Psoas muscle (tissue), 8 donors: ENCODE measurements around the gene SLC35G6. TPM values are rescaled to one million over a fixed set of nuclear protein-coding genes. Genes with fewer than 3 reads are reported as not detected.
"Not testable (repeated sequence)": the region's sequence is repeated elsewhere in the genome, so short reads cannot be mapped to it uniquely, and the experiment has no call there.

Source experiments
- ATAC-seq, 4 donors: fragments of 200-7000 bp; cut with Tn5 transposase; one replicate each; pipeline ENCODE4 v1.9.1; 2020; ENCODE audit warnings: moderate library complexity in 3 of 4, mild to moderate bottlenecking in 2 of 4
- DNase-seq, 2 donors: peaks; one replicate each; pipeline ENCODE4 v3.0.0-alpha.2; 2020
- H3K27ac ChIP-seq: fragments of 200-600 bp; one replicate; pipeline ENCODE4 v1.8.0; 2022
- H3K27me3 ChIP-seq, 3 donors: fragments of 200-600 bp in 1 of 3; one replicate each; pipeline versions ENCODE4 v1.6.1 to v1.8.0; 2013 to 2022; ENCODE audit warnings: low read length in 2 of 3, mild to moderate bottlenecking in 2 of 3, moderate library complexity in 1 of 3; ENCODE audit not compliant: insufficient read depth in 3 of 3
- H3K36me3 ChIP-seq, 2 donors: fragments of 200-600 bp in 1 of 2; one replicate each; pipeline versions ENCODE4 v1.6.1 to v1.8.0; 2013 to 2022; ENCODE audit warnings: low read depth in 1 of 2, mild to moderate bottlenecking in 1 of 2, moderate library complexity in 1 of 2; ENCODE audit not compliant: insufficient read depth in 1 of 2
- H3K4me1 ChIP-seq: fragments of 200-600 bp; one replicate; pipeline ENCODE4 v1.8.0; 2022
- H3K4me3 ChIP-seq: fragments of 200-600 bp; one replicate; pipeline ENCODE4 v1.8.0; 2022; ENCODE audit warnings: mild to moderate bottlenecking
- H3K9me3 ChIP-seq: fragments of 200-600 bp; one replicate; pipeline ENCODE4 v1.8.0; 2022
- WGBS, 3 donors: extraction: QIAGEN DNeasy Blood & Tissue Kit; methylation state at CpG; one replicate each; pipeline versions ENCODE4 v1.1.6 to v1.1.7; 2013; 5-methylcytosine and 5-hydroxymethylcytosine counted together
- intact Hi-C, 2 donors: fragments of 100-400 bp; cut with DNase I; formaldehyde crosslinking; loops; one replicate each; pipeline versions ENCODE4 v1.11.0 to v1.14.2; 2022
- long read RNA-seq, 2 donors: library from polyadenylated mRNA; unstranded; transcript quantifications; one replicate each; pipeline ENCODE4 v2.0.0, GENCODE V29; 2021
- polyA plus RNA-seq, 3 donors: library from polyadenylated mRNA; stranded (reverse); fragments of 200-250 nt; gene quantifications; one replicate each; pipeline ENCODE4 v1.2.3, GENCODE V29; 2013
- total RNA-seq, 4 donors: library from RNA; stranded (reverse); fragmentation: NEBNext Ultra II Directional in 2 of 4; extraction: Animal tissue kit (Norgen Biotek cat#: 25700) in 2 of 4; gene quantifications; one replicate each; pipeline versions ENCODE4 v1.2.1 to v1.2.4, GENCODE V29; 2021 to 2023
- TF ChIP-seq, protein P1 (sequence below): fragments of 200-600 bp; IDR thresholded peaks from one replicate; pipeline ENCODE4 v1.8.0; 2022; ENCODE audit warnings: antibody characterized with exemption
- donor health status: healthy with polysubstance abuse.
- donor health status: DM: no; HTN: no; CAD: no; lungs with moderate emphysema.
- donor health status: Bipolar disorder and iron deficiency.
- donor health status: healthy.
- donor health status: DM: yes; HTN: yes; CAD: no.
- donor health status: DM: no; HTN: no; CAD: no.
- donor health status: DM: no; HTN: no; CAD: no.
- donor health status: DM: yes; HTN: yes; CAD: no.

Gene SLC35G6
- total RNA-seq, result not detected
- polyA plus RNA-seq, result under 1 TPM in 1 of 3 donors, not detected in 2; 0.05 TPM
- long read RNA-seq, donor 1, result 0 reads
- long read RNA-seq, donor 2, result 0 reads

GRCh38 chr17:7481275-7481674, at the start of gene SLC35G6:
SLC35G6 (plus strand) TSS chr17:7481446; CDS start chr17:7481517, 71 bp downstream.
- not testable (repeated sequence) for H3K27me3 ChIP-seq, DNase-seq, H3K9me3 ChIP-seq, ATAC-seq, H3K36me3 ChIP-seq
- peak within 1 kb of the TSS; percentile 97 for H3K4me3 ChIP-seq
- H3K4me1 ChIP-seq, result peaks cover 51% of the 10 kb centered on the region
- WGBS, 3 donors, result 83 to 97% (median 86%) methylated on average over 4 of the region's 4 CpGs
- H3K27ac ChIP-seq, result peak within 1 kb of the TSS; percentile 100
- intact Hi-C loops, result loop anchor here in 1 of 2 donors (2.0 to 5.0 kb wide), 3 partner anchors 42 to 741 kb away; partner anchors contain the start of gene FGF11

GRCh38 chr17:7432296-7432695, 49.0 kb upstream of the SLC35G6 start:
- TF ChIP-seq, protein P1, sequence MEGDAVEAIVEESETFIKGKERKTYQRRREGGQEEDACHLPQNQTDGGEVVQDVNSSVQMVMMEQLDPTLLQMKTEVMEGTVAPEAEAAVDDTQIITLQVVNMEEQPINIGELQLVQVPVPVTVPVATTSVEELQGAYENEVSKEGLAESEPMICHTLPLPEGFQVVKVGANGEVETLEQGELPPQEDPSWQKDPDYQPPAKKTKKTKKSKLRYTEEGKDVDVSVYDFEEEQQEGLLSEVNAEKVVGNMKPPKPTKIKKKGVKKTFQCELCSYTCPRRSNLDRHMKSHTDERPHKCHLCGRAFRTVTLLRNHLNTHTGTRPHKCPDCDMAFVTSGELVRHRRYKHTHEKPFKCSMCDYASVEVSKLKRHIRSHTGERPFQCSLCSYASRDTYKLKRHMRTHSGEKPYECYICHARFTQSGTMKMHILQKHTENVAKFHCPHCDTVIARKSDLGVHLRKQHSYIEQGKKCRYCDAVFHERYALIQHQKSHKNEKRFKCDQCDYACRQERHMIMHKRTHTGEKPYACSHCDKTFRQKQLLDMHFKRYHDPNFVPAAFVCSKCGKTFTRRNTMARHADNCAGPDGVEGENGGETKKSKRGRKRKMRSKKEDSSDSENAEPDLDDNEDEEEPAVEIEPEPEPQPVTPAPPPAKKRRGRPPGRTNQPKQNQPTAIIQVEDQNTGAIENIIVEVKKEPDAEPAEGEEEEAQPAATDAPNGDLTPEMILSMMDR, result no peak
- DNase-seq (no peak), ATAC-seq (no peak)
- Histone ChIP-seq H3K27ac (no peak overlapping the region), H3K4me3 (no peak overlapping the region), H3K27me3 (no peaks in the 10 kb centered on the region), H3K9me3 (no peaks in the 10 kb centered on the region), H3K36me3 (no peaks in the 10 kb centered on the region), H3K4me1 (peaks cover 17% of the 10 kb centered on the region)
- WGBS, 3 donors, result 88 to 93% (median 89%) methylated on average over 11 of the region's 11 CpGs
- intact Hi-C loops, result loop anchor here (5.0 to 10.0 kb wide), 2 partner anchors 65 to 253 kb away; partner anchors contain the start of genes TP53 (in 1 of the 2) and WRAP53 (in 1 of the 2)

DNA sequence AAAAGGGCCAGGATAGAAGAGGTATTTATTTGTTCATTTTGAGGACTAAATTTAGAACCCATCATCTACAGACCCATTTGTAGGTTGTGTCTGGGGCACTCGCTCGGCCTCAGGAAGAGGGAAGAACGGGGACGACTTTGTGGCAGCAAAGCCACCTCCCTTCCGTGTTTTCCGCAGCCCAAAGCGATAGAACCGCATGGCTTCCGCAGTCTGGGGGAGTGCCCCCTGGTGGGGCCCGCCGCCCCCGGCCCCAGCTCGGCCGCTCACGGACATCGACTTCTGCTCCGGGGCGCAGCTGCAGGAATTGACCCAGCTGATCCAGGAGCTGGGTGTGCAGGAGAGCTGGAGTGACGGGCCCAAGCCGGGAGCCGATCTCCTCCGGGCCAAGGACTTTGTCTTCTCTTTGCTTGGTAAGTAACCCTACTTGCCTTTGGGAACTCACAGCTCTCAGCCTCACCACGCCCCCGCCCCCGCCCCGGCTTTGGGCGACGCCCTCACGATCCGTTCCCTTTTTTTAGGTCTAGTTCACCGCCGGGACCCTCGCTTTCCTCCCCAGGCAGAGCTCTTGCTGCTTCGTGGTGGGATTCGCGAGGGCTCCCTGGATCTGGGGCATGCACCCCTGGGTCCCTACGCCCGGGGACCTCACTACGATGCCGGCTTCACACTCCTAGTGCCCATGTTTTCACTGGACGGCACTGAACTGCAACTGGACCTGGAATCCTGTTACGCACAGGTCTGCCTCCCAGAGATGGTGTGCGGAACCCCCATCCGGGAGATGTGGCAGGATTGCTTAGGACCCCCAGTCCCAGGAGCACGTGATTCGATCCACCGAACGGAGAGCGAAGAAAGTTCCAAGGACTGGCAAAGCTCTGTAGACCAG, 45.3 kb upstream of the SLC35G6 start:
- Histone ChIP-seq H3K4me1 (peaks cover 38% of the 10 kb centered on the region), H3K36me3 (no peaks in the 10 kb centered on the region), H3K27ac (peak overlapping the region; percentile 100), H3K27me3 (no peaks in the 10 kb centered on the region), H3K9me3 (no peaks in the 10 kb centered on the region), H3K4me3 (peak overlapping the region; percentile 72)
- intact Hi-C loops, result loop anchor here (2.0 to 10.0 kb wide), 4 partner anchors 31 to 249 kb away; partner anchors contain the start of genes KCTD11 (in 1 of the 2), SENP3 (in 1 of the 2), TMEM256 (in 1 of the 2) and TP53 (in 1 of the 2)
- TF ChIP-seq, protein P1, result no peak
- 10 to 11% (median 11%) methylated on average over 47 to 49 of the region's 49 CpGs for WGBS, 3 donors
- DNase-seq (peak; percentile 52 to 70), ATAC-seq (peak in 2 of 4 donors; percentile 4)

- Histone ChIP-seq H3K9me3 (no peaks in the 10 kb centered on the region), H3K27ac (peak overlapping the region; percentile 100), H3K27me3 (no peaks in the 10 kb centered on the region), H3K36me3 (no peaks in the 10 kb centered on the region), H3K4me1 (peaks cover 44% of the 10 kb centered on the region), H3K4me3 (peak overlapping the region; percentile 72)
- TF ChIP-seq, protein P1, result peak; percentile 88
- intact Hi-C loops, result loop anchor here (5.0 to 10.0 kb wide), 3 partner anchors 84 to 248 kb away; partner anchors contain the start of genes KCTD11 (in 1 of the 2), SENP3 (in 1 of the 2), TP53 (in 1 of the 2) and WRAP53 (in 1 of the 2)
- DNase-seq, result peak; percentile 83 to 91
- peak; percentile 70 to 79 (median 78) for ATAC-seq
- WGBS, 3 donors, result 3 to 4% (median 3%) methylated on average over 84 to 92 of the region's 92 CpGs
These were observed 44.5 kb upstream of the SLC35G6 start for GRCh38 chr17:7436556-7437368.
